ENCODE data around the gene PATL2.

Gene PATL2

GRCh38 chr15:44657378-44657777 lies 53.7 kb downstream of the PATL2 start:
- Histone ChIP-seq H3K9me3 (ENCODE audit: low read length) (no peaks in the 10 kb centered on the region), H3K27ac (ENCODE audit: low read depth, low read length, poor library complexity, severe bottlenecking) (no peak overlapping the region), H3K36me3 (ENCODE audit: insufficient read depth, low read length) (peaks cover 69% of the 10 kb centered on the region), H3K9me2 (ENCODE audit: low read depth, low read length) (no peaks in the 10 kb centered on the region), H3K79me2 (ENCODE audit: insufficient read depth, low read length) (peaks cover 9% of the 10 kb centered on the region; the same call in 1 of the 2 replicates), H3F3A (ENCODE audit: insufficient read depth, low read length) (no peaks in the 10 kb centered on the region), H3K4me2 (ENCODE audit: low read length) (no peak overlapping the region), H3K27me3 (ENCODE audit: insufficient read depth, low read length) (no peaks in the 10 kb centered on the region), H2AFZ (ENCODE audit: low read length) (no peak overlapping the region), H3K4me3 (ENCODE audit: low read depth, low read length, poor library complexity, severe bottlenecking) (no peak overlapping the region), H3K9ac (ENCODE audit: low read length) (no peak overlapping the region), H3K4me1 (ENCODE audit: insufficient read depth, low read length, severe bottlenecking) (peaks cover 10% of the 10 kb centered on the region), H4K20me1 (ENCODE audit: insufficient read depth, low read length) (no peaks in the 10 kb centered on the region)
- TF ChIP-seq EZH2 (IDR thresholded peaks at IDR 0.05; ENCODE audit: borderline replicate concordance, low read length) (no peak), CTCF (IDR thresholded peaks at IDR 0.05; ENCODE audit: low read length) (no peak)

GRCh38 chr15:44656913-44657312 lies 54.2 kb downstream of the PATL2 start:
- Histone ChIP-seq H3K4me3 (ENCODE audit: low read depth, low read length, poor library complexity, severe bottlenecking) (no peak overlapping the region), H3K9me3 (ENCODE audit: low read length) (no peaks in the 10 kb centered on the region), H3K9me2 (ENCODE audit: low read depth, low read length) (no peaks in the 10 kb centered on the region), H3F3A (ENCODE audit: insufficient read depth, low read length) (no peaks in the 10 kb centered on the region), H3K27me3 (ENCODE audit: insufficient read depth, low read length) (no peaks in the 10 kb centered on the region), H3K4me1 (ENCODE audit: insufficient read depth, low read length, severe bottlenecking) (peaks cover 5% of the 10 kb centered on the region), H2AFZ (ENCODE audit: low read length) (no peak overlapping the region), H3K9ac (ENCODE audit: low read length) (no peak overlapping the region), H4K20me1 (ENCODE audit: insufficient read depth, low read length) (no peaks in the 10 kb centered on the region), H3K36me3 (ENCODE audit: insufficient read depth, low read length) (peaks cover 73% of the 10 kb centered on the region), H3K27ac (ENCODE audit: low read depth, low read length, poor library complexity, severe bottlenecking) (no peak overlapping the region), H3K4me2 (ENCODE audit: low read length) (no peak overlapping the region), H3K79me2 (ENCODE audit: insufficient read depth, low read length) (peaks cover 5% of the 10 kb centered on the region; the same call in 1 of the 2 replicates)
- no peak for TF ChIP-seq CTCF (IDR thresholded peaks at IDR 0.05; ENCODE audit: low read length)
- no peak for TF ChIP-seq EZH2 (IDR thresholded peaks at IDR 0.05; ENCODE audit: borderline replicate concordance, low read length)

GRCh38 chr15:44656298-44656697 lies 54.8 kb downstream of the PATL2 start:
- Histone ChIP-seq H3K4me3 (ENCODE audit: low read depth, low read length, poor library complexity, severe bottlenecking) (no peak overlapping the region), H3K9me2 (ENCODE audit: low read depth, low read length) (no peaks in the 10 kb centered on the region), H3K9ac (ENCODE audit: low read length) (no peak overlapping the region), H3K27me3 (ENCODE audit: insufficient read depth, low read length) (no peaks in the 10 kb centered on the region), H3K36me3 (ENCODE audit: insufficient read depth, low read length) (peaks cover 80% of the 10 kb centered on the region), H4K20me1 (ENCODE audit: insufficient read depth, low read length) (no peaks in the 10 kb centered on the region), H2AFZ (ENCODE audit: low read length) (no peak overlapping the region), H3F3A (ENCODE audit: insufficient read depth, low read length) (no peaks in the 10 kb centered on the region), H3K4me2 (ENCODE audit: low read length) (no peak overlapping the region), H3K4me1 (ENCODE audit: insufficient read depth, low read length, severe bottlenecking) (no peaks in the 10 kb centered on the region), H3K27ac (ENCODE audit: low read depth, low read length, poor library complexity, severe bottlenecking) (no peak overlapping the region), H3K79me2 (ENCODE audit: insufficient read depth, low read length) (no peaks in the 10 kb centered on the region; the same call in 1 of the 2 replicates), H3K9me3 (ENCODE audit: low read length) (no peaks in the 10 kb centered on the region)
- no peak for TF ChIP-seq CTCF (IDR thresholded peaks at IDR 0.05; ENCODE audit: low read length)
